GM12875 (cell line): ENCODE measurements around the gene PLCL2.

Experiments
- H3K4me3 ChIP-seq: one replicate; pipeline ENCODE4 v1.5.1; 2011; ENCODE audit warnings: low read depth, low read length, control low read depth
- CTCF ChIP-seq: IDR thresholded peaks from 2 replicates; pipeline ENCODE4 v1.5.1; 2011; ENCODE audit warnings: low read depth, mild to moderate bottlenecking, control low read depth, inconsistent platforms, low read length, moderate library complexity, borderline replicate concordance; ENCODE audit not compliant: insufficient read depth

The PLCL2 gene

GRCh38 chr3:16908016-16908807 is 23.5 kb downstream of the PLCL2 start:
- no peak for TF ChIP-seq CTCF
- H3K4me3 ChIP-seq, result no peak overlapping the region

- TF ChIP-seq CTCF, result no peak
- no peak overlapping the region for H3K4me3 ChIP-seq
These were observed 24.1 kb downstream of the PLCL2 start for GRCh38 chr3:16908896-16909295.

GRCh38 chr3:16909802-16910201 is 25.0 kb downstream of the PLCL2 start:
- no peak for TF ChIP-seq CTCF
- H3K4me3 ChIP-seq, result no peak overlapping the region

GRCh38 chr3:16910207-16910606 is 25.5 kb downstream of the PLCL2 start:
- no peak overlapping the region for H3K4me3 ChIP-seq
- TF ChIP-seq CTCF, result no peak

GRCh38 chr3:16911916-16912315 is 27.2 kb downstream of the PLCL2 start:
- no peak overlapping the region for H3K4me3 ChIP-seq
- TF ChIP-seq CTCF, result no peak

GRCh38 chr3:16912400-16913263 is 27.9 kb downstream of the PLCL2 start:
- H3K4me3 ChIP-seq, result peak overlapping the region; percentile 21
- no peak for TF ChIP-seq CTCF

- H3K4me3 ChIP-seq, result no peak overlapping the region
- TF ChIP-seq CTCF, result no peak
These were observed 28.5 kb downstream of the PLCL2 start for GRCh38 chr3:16913264-16913580.
